ENCODE results near the gene SPAG6. TPM values are rescaled to one million over a fixed set of nuclear protein-coding genes. Genes with fewer than 3 reads are reported as not detected.

The SPAG6 gene
- total RNA-seq, 1 experiment from 2014 or later: not detected

DNA sequence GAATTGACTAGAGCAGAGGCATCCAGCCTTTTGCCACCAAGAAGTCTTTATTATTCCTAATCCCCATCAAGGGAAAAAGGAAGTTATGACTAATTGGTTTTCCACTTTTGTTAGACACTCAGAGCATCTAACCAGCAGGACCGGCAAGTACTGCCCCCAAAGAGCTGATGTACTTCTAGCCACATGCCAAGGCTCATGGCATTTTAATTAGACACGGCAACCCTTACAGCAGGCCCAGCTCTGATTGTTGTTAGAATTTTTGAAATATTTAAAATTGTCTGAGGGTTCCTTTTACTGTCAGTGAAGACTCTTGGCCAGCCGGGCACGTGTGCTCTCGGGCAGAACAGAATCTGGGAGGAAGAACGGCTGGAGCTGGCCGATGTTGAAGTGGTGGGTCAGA, 114.8 kb downstream of the SPAG6 start:
- intact Hi-C loops (cut with micrococcal nuclease; ENCODE audit: unreplicated experiment): no loop called here
- Mint-ChIP-seq H3K4me1 (ENCODE audit: low read depth, unreplicated experiment) (no peaks in the 10 kb centered on the region), H3K4me3 (ENCODE audit: low read depth, unreplicated experiment) (no peak overlapping the region), H3K27me3 (ENCODE audit: unreplicated experiment) (no peaks in the 10 kb centered on the region), H3K27ac (ENCODE audit: unreplicated experiment) (no peak overlapping the region), H3K36me3 (ENCODE audit: insufficient read depth, unreplicated experiment) (no peaks in the 10 kb centered on the region), H3K9me3 (ENCODE audit: low read depth, unreplicated experiment) (no peaks in the 10 kb centered on the region)
- no peak for DNase-seq
- CTCF ChIA-PET: no interaction called here
- no TSS peak for BruUV-seq (replicated peaks)
- TF ChIP-seq CTCF (IDR thresholded peaks at IDR 0.05; ENCODE audit: unreplicated experiment): no peak

- Mint-ChIP-seq H3K27ac (ENCODE audit: unreplicated experiment) (no peak overlapping the region), H3K4me1 (ENCODE audit: low read depth, unreplicated experiment) (no peaks in the 10 kb centered on the region), H3K27me3 (ENCODE audit: unreplicated experiment) (no peaks in the 10 kb centered on the region), H3K36me3 (ENCODE audit: insufficient read depth, unreplicated experiment) (no peaks in the 10 kb centered on the region), H3K4me3 (ENCODE audit: low read depth, unreplicated experiment) (no peak overlapping the region), H3K9me3 (ENCODE audit: low read depth, unreplicated experiment) (no peaks in the 10 kb centered on the region)
- BruUV-seq (replicated peaks): no TSS peak
- no peak for DNase-seq
- intact Hi-C loops (cut with micrococcal nuclease; ENCODE audit: unreplicated experiment): no loop called here
- CTCF ChIA-PET: no interaction called here
- TF ChIP-seq CTCF (IDR thresholded peaks at IDR 0.05; ENCODE audit: unreplicated experiment): no peak
These were observed 115.5 kb downstream of the SPAG6 start for GRCh38 chr10:22460531-22461403.

GRCh38 chr10:22461891-22462290, 116.6 kb downstream of the SPAG6 start:
- BruUV-seq (replicated peaks): no TSS peak
- no peaks in the 10 kb centered on the region for H3K9me3 Mint-ChIP-seq (ENCODE audit: low read depth, unreplicated experiment)
- H3K27me3 Mint-ChIP-seq (ENCODE audit: unreplicated experiment): no peaks in the 10 kb centered on the region
- no peak overlapping the region for H3K27ac Mint-ChIP-seq (ENCODE audit: unreplicated experiment)
- no peaks in the 10 kb centered on the region for H3K4me1 Mint-ChIP-seq (ENCODE audit: low read depth, unreplicated experiment)
- H3K4me3 Mint-ChIP-seq (ENCODE audit: low read depth, unreplicated experiment): no peak overlapping the region
- no peak for DNase-seq
- intact Hi-C loops (cut with micrococcal nuclease; ENCODE audit: unreplicated experiment): no loop called here
- no peak for TF ChIP-seq CTCF (IDR thresholded peaks at IDR 0.05; ENCODE audit: unreplicated experiment)
- CTCF ChIA-PET: no interaction called here
- H3K36me3 Mint-ChIP-seq (ENCODE audit: insufficient read depth, unreplicated experiment): no peaks in the 10 kb centered on the region

DNA sequence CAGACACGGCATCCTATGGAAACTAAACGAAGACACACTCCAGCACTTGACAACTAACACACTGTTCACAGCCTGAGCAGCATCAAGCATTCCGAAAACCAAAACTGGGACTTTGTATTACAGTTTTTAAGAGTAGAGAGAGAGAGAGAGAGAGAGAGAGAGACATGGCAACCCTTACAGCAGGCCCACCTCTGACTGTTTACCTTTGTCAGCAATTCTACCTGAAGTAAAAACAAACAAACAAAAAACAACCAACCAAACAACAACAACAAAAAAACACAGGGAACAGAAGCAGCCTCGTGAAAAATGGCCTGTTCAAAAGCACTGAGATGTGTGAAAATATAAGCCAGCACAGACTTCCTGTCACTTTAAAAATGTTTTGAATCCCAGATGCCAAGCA, 118.0 kb downstream of the SPAG6 start:
- CTCF ChIA-PET: no interaction called here
- H3K9me3 Mint-ChIP-seq (ENCODE audit: low read depth, unreplicated experiment): no peaks in the 10 kb centered on the region

More for the DNA sequence above, 118.0 kb downstream of the SPAG6 start:
- intact Hi-C loops (cut with micrococcal nuclease; ENCODE audit: unreplicated experiment): no loop called here
- no peak for DNase-seq
- H3K4me3 Mint-ChIP-seq (ENCODE audit: low read depth, unreplicated experiment): no peak overlapping the region
- H3K27me3 Mint-ChIP-seq (ENCODE audit: unreplicated experiment): no peaks in the 10 kb centered on the region
- no peaks in the 10 kb centered on the region for H3K36me3 Mint-ChIP-seq (ENCODE audit: insufficient read depth, unreplicated experiment)
- no peaks in the 10 kb centered on the region for H3K4me1 Mint-ChIP-seq (ENCODE audit: low read depth, unreplicated experiment)
- no TSS peak for BruUV-seq (replicated peaks)
- H3K27ac Mint-ChIP-seq (ENCODE audit: unreplicated experiment): no peak overlapping the region
- no peak for TF ChIP-seq CTCF (IDR thresholded peaks at IDR 0.05; ENCODE audit: unreplicated experiment)

All from Calu3 (cell line).